ENCODE results near the gene GTF3C4.

GRCh38 chr9:132645306-132645705, 25.0 kb upstream of the GTF3C4 start:
- TF ChIP-seq CTCF (IDR thresholded peaks at IDR 0.05) (no peak), POLR2A (IDR thresholded peaks at IDR 0.05) (no peak)

Data from testis (tissue), 2 donors.